HepG2 (cell line): ENCODE results near the gene DPEP3. TPM values are rescaled to one million over a fixed set of nuclear protein-coding genes. Genes with fewer than 3 reads are reported as not detected.

Source experiments
- EEA1 ChIP-seq: sonication (generic); formaldehyde crosslinking; IDR thresholded peaks from 2 replicates; pipeline ENCODE4 v1.5.1; 2020; ENCODE audit warnings: mild to moderate bottlenecking, missing genetic modification reagents, borderline replicate concordance
- GZF1 ChIP-seq: sonication (generic); formaldehyde crosslinking; IDR thresholded peaks from 2 replicates; pipeline ENCODE4 v1.5.1; 2020; ENCODE audit warnings: mild to moderate bottlenecking, missing genetic modification reagents
- RERE ChIP-seq: IDR thresholded peaks from 2 replicates; pipeline ENCODE4 v1.6.1; 2016; ENCODE audit warnings: low read depth, missing genetic modification reagents, missing compliant biosample characterization
- SP4 ChIP-seq: sonication (generic); formaldehyde crosslinking; IDR thresholded peaks from 2 replicates; pipeline ENCODE4 v1.8.1; 2023; ENCODE audit warnings: mild to moderate bottlenecking, missing genetic modification reagents
- ZBTB2 ChIP-seq: sonication (generic); formaldehyde crosslinking; IDR thresholded peaks from 2 replicates; pipeline ENCODE4 v1.8.0; 2022; ENCODE audit warnings: low read depth, missing genetic modification reagents
- ZNF224 ChIP-seq: sonication (generic); formaldehyde crosslinking; IDR thresholded peaks from 2 replicates; pipeline ENCODE4 v1.5.0; 2020; ENCODE audit warnings: mild to moderate bottlenecking, missing genetic modification reagents
- ZNF589 ChIP-seq: sonication (generic); formaldehyde crosslinking; conservative IDR thresholded peaks from 2 replicates; pipeline ENCODE4 v1.8.0; 2022; ENCODE audit warnings: mild to moderate bottlenecking, moderate library complexity, missing genetic modification reagents
- ZNF788 ChIP-seq: sonication (generic); formaldehyde crosslinking; IDR thresholded peaks from 2 replicates; pipeline ENCODE4 v1.5.0; 2020; ENCODE audit warnings: mild to moderate bottlenecking, missing genetic modification reagents, borderline replicate concordance
- polyA plus RNA-seq, 8 experiments: library from polyadenylated mRNA; depleted of rRNA in 3 of 8; stranded (reverse) in 7 of 8; unstranded in 1 of 8; fragments of >200 nt; fragmentation: Illumina TruSeq in 4 of 8; extraction: Trizol in 4 of 8; gene quantifications; 2 replicates each; pipeline versions ENCODE4 v1.2.1 to v1.2.3, GENCODE V29; 2011 to 2016; ENCODE audit warnings: low read depth in 4 of 8, missing spikeins in 1 of 8, mixed read lengths in 1 of 8; ENCODE audit not compliant: insufficient read depth in 1 of 8
- total RNA-seq, 5 experiments: library from RNA; depleted of rRNA; stranded (reverse); fragments of >200 nt; fragmentation: Illumina TruSeq; extraction: Trizol; gene quantifications; 2 replicates each; pipeline ENCODE4 v1.2.3, GENCODE V29; 2016; ENCODE audit warnings: low read depth in 1 of 5
- TF ChIP-seq, protein P1 (sequence below): sonication (generic); formaldehyde crosslinking; IDR thresholded peaks from 2 replicates; pipeline ENCODE4 v1.4.0; 2020; ENCODE audit warnings: missing genetic modification reagents
- TF ChIP-seq, protein P2 (sequence below): sonication (generic); formaldehyde crosslinking; IDR thresholded peaks from 2 replicates; pipeline ENCODE4; 2020; ENCODE audit warnings: missing genetic modification reagents, mild to moderate bottlenecking, borderline replicate concordance
- TF ChIP-seq, protein P3 (sequence below): sonication (generic); formaldehyde crosslinking; IDR thresholded peaks from 2 replicates; pipeline ENCODE4 v1.4.0; 2020; ENCODE audit warnings: low read depth, mild to moderate bottlenecking, missing genetic modification reagents
- TF ChIP-seq, protein P4 (sequence below): IDR thresholded peaks from 2 replicates; pipeline ENCODE4 v1.6.1; 2012; ENCODE audit warnings: low read length, improper control_type of control experiment

The DPEP3 gene
- total and polyA plus RNA-seq, 2 of the 13 experiments (the other 11 are each of a cell fraction or from before 2014, with no cell fraction given): not detected

DNA sequence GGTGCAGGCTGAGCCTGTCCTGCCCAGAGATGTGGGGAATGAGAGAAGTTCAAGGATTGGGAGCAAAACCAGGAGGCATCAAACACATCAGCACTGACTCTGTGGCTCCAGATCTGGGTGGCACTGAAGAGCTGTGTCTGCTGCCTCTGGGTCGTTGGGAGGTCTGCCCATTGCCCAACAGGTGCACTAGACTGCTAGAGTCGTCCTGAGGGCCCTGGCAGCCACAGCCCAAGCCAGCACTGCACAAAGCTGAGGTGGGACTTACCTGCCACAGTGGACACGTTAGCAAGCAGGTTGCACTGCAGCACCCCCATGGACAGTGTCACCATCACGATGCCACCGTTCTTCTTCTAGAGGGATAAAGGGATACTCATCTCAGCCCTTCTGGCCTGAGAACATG, 3.3 kb downstream of the DPEP3 start (continued):
- TF ChIP-seq, protein P1, sequence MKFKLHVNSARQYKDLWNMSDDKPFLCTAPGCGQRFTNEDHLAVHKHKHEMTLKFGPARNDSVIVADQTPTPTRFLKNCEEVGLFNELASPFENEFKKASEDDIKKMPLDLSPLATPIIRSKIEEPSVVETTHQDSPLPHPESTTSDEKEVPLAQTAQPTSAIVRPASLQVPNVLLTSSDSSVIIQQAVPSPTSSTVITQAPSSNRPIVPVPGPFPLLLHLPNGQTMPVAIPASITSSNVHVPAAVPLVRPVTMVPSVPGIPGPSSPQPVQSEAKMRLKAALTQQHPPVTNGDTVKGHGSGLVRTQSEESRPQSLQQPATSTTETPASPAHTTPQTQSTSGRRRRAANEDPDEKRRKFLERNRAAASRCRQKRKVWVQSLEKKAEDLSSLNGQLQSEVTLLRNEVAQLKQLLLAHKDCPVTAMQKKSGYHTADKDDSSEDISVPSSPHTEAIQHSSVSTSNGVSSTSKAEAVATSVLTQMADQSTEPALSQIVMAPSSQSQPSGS: no peak
- TF ChIP-seq RERE (CRISPR knock-in tag) (no peak), GZF1 (CRISPR knock-in tag) (no peak), ZNF788 (CRISPR knock-in tag) (no peak), SP4 (no peak), ZBTB2 (CRISPR knock-in tag) (no peak), EEA1 (no peak), ZNF589 (no peak), ZNF224 (CRISPR knock-in tag) (no peak)
- TF ChIP-seq, protein P2, sequence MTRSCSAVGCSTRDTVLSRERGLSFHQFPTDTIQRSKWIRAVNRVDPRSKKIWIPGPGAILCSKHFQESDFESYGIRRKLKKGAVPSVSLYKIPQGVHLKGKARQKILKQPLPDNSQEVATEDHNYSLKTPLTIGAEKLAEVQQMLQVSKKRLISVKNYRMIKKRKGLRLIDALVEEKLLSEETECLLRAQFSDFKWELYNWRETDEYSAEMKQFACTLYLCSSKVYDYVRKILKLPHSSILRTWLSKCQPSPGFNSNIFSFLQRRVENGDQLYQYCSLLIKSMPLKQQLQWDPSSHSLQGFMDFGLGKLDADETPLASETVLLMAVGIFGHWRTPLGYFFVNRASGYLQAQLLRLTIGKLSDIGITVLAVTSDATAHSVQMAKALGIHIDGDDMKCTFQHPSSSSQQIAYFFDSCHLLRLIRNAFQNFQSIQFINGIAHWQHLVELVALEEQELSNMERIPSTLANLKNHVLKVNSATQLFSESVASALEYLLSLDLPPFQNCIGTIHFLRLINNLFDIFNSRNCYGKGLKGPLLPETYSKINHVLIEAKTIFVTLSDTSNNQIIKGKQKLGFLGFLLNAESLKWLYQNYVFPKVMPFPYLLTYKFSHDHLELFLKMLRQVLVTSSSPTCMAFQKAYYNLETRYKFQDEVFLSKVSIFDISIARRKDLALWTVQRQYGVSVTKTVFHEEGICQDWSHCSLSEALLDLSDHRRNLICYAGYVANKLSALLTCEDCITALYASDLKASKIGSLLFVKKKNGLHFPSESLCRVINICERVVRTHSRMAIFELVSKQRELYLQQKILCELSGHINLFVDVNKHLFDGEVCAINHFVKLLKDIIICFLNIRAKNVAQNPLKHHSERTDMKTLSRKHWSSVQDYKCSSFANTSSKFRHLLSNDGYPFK (CRISPR knock-in tag): no peak
- TF ChIP-seq, protein P3, sequence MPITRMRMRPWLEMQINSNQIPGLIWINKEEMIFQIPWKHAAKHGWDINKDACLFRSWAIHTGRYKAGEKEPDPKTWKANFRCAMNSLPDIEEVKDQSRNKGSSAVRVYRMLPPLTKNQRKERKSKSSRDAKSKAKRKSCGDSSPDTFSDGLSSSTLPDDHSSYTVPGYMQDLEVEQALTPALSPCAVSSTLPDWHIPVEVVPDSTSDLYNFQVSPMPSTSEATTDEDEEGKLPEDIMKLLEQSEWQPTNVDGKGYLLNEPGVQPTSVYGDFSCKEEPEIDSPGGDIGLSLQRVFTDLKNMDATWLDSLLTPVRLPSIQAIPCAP (CRISPR knock-in tag): no peak
- TF ChIP-seq, protein P4, sequence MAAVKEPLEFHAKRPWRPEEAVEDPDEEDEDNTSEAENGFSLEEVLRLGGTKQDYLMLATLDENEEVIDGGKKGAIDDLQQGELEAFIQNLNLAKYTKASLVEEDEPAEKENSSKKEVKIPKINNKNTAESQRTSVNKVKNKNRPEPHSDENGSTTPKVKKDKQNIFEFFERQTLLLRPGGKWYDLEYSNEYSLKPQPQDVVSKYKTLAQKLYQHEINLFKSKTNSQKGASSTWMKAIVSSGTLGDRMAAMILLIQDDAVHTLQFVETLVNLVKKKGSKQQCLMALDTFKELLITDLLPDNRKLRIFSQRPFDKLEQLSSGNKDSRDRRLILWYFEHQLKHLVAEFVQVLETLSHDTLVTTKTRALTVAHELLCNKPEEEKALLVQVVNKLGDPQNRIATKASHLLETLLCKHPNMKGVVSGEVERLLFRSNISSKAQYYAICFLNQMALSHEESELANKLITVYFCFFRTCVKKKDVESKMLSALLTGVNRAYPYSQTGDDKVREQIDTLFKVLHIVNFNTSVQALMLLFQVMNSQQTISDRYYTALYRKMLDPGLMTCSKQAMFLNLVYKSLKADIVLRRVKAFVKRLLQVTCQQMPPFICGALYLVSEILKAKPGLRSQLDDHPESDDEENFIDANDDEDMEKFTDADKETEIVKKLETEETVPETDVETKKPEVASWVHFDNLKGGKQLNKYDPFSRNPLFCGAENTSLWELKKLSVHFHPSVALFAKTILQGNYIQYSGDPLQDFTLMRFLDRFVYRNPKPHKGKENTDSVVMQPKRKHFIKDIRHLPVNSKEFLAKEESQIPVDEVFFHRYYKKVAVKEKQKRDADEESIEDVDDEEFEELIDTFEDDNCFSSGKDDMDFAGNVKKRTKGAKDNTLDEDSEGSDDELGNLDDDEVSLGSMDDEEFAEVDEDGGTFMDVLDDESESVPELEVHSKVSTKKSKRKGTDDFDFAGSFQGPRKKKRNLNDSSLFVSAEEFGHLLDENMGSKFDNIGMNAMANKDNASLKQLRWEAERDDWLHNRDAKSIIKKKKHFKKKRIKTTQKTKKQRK: no peak
